GM19239 (cell line): ENCODE data around the gene PLXNC1.

Source experiments
- DNase-seq: peaks from one replicate; pipeline ENCODE4 v3.0.0; 2011; ENCODE audit warnings: low spot score; ENCODE audit not compliant: insufficient read length
- FAIRE-seq: peaks from 2 replicates; lab custom pipeline; 2011; peaks lifted over from hg19 to GRCh38; lab: Jason Lieb, UNC

Gene PLXNC1

DNA sequence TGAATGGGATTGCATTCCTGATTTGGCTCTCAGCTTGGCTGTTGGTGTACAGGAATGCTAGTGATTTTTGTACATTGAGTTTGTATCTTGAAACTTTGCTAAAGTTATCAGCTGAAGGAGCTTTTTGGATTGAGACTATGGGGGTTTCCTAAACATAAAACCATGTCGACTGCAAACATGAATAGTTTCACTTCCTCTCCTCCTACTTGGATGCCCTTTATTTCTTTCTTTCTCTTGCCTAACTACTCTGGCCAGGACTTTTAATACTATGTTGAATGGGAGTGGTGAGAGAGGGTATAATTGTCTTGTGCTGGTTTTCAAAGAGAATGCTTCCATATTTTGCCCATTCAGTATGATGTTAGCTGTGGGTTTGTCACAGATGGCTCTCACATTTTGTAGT, 169.8 kb downstream of the PLXNC1 start:
- FAIRE-seq, result peak; percentile 74
- no peak for DNase-seq

DNA sequence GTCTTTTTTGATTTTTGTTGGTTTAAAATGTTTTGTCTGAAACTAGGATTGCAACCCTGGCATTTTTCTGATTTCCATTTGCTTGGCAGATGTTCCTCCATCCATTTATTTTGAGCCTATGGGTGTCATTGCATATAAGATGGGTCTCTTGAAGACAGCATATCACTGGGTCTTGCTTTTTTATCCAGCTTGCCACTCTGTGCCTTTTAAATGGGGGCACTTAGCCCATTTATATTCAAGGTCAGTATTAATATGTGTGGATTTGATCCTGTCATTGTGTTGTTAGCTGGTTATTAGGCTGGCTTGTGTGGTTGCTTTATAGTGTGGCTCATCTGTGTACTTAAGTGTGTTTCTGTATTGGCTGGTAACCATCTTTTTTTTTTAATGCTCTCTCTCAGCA, 171.7 kb downstream of the PLXNC1 start:
- DNase-seq (no peak), FAIRE-seq (no peak)

DNA sequence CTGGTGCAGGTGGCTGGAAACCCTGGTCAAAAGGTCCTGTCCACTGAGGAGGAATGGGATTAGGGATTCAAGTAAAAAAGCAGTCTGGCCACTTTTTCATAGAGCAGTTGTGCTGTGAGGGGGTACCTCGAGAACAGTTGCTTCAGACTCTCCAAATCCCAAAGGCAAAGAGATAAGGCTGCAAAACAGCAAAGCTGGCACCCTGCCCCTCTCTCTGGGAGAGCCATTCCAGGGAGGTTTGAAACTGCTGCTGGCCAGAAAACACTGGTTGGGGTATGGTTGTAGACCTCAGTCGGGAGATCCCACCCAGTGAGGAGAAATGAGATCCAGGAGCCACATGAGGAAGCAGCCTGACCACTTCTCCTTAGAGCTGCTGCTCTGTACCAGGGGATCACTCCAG, 174.0 kb downstream of the PLXNC1 start:
- DNase-seq, result no peak
- FAIRE-seq, result no peak

DNA sequence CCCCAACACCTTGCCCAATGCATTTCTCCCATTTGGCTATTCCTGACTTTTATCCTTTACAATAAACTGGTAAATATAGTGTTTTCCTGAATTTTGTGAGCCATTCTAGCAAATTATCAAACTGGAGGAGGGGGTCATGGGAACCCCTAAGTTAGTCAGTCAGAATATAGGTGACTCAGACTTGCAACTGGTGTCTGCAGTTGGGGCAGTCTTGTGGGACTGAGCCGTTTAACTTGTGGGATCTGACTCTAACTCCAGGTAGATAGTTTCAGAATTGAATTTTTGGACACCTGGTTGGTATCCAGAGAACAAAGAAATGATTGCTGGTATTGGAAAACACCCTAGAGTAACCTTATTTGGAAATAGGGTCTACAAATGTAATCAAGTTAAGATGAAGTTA, 177.9 kb downstream of the PLXNC1 start:
- FAIRE-seq, result peak; percentile 23
- no peak for DNase-seq

DNA sequence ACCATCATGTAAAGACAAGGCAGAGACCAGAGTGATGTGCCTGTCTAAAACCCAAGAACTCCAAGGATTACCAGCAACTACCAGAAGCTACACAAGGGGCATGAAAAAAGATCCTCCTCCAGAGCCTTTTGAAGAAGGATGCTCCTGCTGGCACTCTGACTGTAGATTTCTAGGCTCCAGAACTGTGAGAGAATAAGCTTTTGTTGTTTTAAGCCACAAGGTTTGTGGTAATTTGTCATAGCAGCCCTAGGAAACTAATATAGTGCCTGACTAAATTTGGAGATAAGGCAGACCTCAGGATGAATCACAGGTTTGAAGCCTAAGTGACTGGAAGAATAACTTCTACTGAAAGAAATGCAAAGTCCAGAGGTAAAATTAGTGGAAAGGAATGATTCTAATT, 178.3 kb downstream of the PLXNC1 start:
- DNase-seq, result no peak
- FAIRE-seq, result no peak

DNA sequence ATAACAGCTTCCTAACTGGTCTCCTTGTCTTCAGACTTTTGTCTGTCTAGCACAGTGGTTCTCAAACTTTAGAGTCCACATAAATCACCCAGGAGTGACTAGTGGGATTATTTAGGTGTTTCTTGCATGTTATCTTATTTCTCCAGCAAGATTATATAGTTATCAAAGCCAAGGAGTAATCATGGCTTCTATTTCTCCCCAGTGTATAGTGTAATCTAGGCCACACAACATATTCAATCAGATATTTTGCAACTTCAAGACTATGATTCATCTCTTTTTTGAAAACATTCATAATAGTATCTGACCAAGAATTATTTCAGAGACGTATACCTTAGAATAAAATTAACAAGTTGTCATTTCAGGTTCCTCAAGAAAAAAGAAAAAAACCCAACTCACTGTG, 179.4 kb downstream of the PLXNC1 start:
- no peak for DNase-seq
- no peak for FAIRE-seq

DNA sequence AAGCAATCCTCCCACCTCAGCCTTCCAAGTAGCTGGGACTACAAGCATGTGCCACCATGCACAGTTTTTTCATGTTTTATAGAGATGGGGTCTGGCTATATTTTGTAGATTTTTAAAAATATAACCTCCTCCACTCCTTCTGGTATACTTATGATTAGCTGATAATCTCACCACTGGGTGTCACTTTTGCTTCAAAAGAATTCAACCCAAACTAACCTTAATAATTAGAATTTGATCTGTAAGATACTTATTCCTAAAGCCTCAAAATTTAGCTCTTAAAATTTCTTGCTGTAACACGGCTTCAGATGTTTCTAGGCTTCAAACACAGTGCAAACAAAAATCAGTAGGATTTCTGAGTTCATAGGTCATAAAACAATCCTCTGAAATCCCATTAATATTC, 181.0 kb downstream of the PLXNC1 start:
- FAIRE-seq, result peak; percentile 14

DNA sequence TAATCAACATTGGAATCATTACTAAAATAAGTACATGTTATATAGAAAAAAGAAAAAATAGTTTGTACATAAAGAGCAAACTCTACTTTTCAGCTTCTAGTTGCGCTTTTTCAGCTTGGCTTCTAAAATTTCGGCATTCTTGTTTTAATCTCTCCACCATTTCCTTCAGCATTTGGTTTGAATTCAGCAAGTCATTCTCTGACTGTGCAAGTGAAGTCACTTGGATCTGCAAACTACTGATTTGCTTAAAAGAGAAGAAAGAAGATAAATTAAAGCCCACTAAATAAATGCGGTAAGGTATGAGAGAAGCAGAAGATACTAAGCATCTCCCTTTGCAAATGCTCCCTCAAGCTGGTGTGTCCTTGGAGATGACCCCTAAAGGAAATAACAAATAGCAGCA, 185.0 kb downstream of the PLXNC1 start:
- no peak for DNase-seq
- no peak for FAIRE-seq

More for the DNA sequence above, 181.0 kb downstream of the PLXNC1 start:
- DNase-seq, result no peak

DNA sequence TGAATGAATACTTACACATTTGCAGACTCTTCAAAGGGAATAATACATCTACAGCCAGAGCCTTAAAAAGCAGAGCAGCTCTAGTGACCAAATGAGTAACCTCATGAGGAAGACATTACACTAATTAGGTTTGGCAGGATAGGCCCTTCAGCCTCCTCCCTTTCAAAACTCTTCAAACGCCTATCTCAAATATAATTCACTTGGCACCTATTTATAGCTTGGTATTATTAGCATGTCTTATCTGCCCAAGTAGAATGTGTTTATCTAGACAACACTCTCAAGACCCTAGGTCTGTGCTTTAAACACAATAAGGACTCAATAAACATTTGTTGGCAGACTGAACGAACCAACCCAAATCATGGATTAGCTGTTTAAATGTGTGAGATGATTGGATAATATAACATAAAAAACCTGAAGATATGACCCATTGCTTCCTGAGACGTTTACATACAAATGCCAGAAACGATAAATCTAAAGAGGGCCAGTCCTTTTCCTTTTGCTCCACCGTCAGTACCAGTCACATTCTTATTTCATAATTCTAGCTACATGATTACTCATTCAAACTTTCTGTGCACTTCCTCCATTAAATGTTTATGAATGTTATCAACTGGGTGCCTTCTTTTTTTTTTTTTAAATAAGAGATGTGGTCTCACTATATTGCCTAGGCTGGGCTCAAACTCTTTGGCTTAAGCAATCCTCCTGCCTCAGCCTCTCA, 188.0 kb downstream of the PLXNC1 start:
- DNase-seq (no peak), FAIRE-seq (no peak)

DNA sequence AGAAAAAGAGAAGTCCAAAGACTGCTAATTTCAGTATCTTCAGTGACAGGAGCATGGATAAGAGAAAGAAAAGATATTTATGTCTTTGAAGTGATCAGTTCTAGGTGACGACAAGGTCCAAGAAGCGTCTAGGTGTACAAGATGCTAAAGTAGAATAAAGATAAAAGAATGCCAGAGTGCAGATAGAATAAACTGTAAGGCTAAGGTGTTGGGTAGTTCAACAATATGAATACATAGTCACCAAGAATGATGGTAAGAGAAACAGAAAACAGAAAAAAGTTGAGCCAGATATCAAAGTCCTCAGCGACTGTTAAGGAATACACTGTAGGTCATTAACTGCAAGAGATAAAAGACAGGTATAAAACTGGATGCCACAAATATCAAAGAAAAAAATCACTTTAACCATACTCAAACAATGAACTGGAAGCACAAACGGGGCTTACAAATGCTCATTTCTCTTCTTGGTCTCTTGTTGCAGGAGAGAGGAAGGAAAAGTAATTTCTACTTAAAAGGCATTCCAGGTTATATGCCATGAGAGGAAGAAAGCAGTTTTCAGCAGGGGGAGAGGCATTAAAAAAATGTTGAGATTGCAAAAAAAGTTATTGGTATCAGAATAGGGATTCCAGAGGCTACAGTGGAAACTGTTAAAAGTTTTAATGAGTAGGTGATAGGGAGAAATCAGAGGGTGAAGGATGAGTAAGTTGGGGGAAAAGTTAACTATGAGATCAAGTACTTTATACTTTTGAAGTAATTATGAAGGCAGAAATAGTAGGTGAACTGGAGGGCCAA, 189.8 kb downstream of the PLXNC1 start:
- no peak for FAIRE-seq
- DNase-seq, result no peak

DNA sequence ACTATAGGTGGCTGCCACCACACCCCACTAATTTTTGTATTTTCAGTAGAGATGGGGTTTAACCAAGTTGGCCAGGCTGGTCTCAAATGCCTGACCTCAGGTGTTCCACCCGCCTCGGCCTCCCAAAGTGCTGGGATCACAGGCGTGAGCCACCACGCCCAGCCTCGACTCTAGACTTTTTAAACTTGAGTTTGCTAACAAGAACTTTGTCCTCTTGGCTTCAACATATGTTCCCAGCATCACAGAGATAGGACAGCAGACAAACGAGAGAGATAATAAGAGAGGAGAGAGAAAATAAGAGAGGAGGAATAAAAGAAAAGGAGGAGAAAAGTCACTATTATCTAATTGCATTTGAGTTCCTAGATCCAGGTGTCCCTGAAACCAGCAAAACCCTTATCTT, 192.2 kb downstream of the PLXNC1 start:
- no peak for FAIRE-seq

DNA sequence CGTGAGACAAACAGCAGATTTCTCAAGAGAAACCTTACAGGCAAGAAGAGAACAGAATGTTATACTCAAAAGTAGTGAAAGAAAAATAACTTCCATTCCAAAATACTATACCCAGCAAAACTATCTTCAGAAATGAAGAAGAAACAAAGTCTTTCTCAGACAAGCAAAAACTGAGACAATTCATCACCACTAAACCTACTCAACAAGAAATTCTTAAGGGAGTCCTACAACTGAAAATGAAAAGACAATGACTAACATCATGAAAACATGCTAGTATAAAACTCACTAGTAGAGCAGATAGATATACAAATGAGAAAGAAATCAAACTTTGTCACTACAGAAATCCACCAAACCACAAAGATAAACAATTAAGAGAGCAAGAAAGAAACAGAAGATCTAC, 204.8 kb downstream of the PLXNC1 start:
- no peak for DNase-seq
- FAIRE-seq, result no peak

More for the DNA sequence above, 192.2 kb downstream of the PLXNC1 start:
- no peak for DNase-seq
